GM10266 (cell line): ENCODE measurements around the gene PPY.

Experiments
- DNase-seq: peaks from one replicate; pipeline ENCODE4 v3.0.0; 2012; ENCODE audit errors: extremely low spot score
- TF ChIP-seq, protein P1 (sequence below): IDR thresholded peaks from 2 replicates; pipeline ENCODE4 v1.5.1; 2012; ENCODE audit warnings: mild to moderate bottlenecking, low read depth; ENCODE audit not compliant: control insufficient read depth, insufficient read depth; ENCODE audit errors: missing control alignments

Gene PPY

DNA sequence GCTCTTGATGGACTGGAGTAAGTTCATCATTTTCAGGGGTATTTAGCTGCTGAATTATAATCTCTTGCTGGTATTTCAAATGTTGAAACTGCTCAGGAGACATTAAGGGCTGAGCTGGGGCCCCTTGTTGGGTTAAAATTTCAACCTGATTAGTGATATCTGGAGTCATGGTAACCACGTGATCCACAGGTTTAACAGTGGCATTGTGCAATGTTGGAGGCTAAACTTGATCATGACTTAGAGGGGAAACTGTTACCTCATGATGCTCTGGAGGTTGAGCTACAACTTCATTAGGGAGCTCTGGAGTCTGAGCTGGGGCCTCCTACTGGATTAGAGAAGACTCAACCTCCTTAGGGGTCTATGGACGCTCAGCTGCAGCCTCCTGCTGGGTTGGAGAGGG, 17.7 kb downstream of the PPY start:
- TF ChIP-seq, protein P1, sequence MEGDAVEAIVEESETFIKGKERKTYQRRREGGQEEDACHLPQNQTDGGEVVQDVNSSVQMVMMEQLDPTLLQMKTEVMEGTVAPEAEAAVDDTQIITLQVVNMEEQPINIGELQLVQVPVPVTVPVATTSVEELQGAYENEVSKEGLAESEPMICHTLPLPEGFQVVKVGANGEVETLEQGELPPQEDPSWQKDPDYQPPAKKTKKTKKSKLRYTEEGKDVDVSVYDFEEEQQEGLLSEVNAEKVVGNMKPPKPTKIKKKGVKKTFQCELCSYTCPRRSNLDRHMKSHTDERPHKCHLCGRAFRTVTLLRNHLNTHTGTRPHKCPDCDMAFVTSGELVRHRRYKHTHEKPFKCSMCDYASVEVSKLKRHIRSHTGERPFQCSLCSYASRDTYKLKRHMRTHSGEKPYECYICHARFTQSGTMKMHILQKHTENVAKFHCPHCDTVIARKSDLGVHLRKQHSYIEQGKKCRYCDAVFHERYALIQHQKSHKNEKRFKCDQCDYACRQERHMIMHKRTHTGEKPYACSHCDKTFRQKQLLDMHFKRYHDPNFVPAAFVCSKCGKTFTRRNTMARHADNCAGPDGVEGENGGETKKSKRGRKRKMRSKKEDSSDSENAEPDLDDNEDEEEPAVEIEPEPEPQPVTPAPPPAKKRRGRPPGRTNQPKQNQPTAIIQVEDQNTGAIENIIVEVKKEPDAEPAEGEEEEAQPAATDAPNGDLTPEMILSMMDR: no peak
- DNase-seq: no peak

DNA sequence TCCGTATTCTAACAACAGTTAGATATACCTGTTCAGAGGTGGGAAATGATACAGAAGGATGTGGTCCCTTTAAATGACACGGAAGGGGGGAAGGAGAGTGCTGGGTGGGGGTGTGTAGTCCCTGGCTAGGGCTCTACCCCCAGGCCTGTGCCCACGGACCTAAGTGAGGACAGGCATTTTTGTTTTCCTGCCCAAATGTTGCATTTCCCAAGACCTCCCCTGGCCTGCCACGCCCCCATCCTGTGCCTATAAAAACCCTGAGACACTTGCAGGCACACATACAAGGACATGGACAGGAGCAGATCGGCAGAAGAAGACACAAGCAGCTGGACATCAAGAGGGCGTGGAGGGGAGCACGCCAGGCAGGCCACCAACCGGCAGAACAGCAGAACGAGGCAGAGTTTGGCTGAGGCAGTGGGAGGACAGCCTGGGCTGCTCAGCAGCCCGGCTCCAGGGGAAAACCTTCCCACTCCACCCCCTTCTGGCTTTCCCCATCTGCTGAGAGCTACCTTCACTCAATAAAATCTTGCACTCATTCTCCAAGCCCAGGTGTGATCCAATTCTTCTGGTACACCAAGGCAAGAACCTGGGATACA, 21.7 kb downstream of the PPY start:
- DNase-seq: no peak
- TF ChIP-seq, protein P1: no peak

DNA sequence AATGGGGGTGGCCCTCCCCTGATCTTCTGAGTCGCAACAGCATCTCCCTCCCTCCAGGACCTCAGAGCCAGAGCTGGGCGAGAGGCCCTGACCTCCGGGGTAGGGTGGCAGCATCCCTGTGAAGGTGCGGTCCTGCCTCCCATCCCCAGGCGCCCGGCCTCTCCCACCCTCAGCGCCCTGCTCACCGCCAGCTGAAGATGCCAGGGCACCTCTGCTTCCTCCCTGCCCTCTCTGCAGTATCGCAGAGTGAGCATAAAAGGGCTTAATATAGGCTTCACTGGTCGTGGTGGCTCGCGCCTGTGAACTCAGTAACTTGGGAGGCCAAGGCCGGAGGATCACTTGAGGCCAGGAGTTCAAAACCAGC, 24.3 kb downstream of the PPY start:
- TF ChIP-seq, protein P1: no peak
- DNase-seq: no peak

DNA sequence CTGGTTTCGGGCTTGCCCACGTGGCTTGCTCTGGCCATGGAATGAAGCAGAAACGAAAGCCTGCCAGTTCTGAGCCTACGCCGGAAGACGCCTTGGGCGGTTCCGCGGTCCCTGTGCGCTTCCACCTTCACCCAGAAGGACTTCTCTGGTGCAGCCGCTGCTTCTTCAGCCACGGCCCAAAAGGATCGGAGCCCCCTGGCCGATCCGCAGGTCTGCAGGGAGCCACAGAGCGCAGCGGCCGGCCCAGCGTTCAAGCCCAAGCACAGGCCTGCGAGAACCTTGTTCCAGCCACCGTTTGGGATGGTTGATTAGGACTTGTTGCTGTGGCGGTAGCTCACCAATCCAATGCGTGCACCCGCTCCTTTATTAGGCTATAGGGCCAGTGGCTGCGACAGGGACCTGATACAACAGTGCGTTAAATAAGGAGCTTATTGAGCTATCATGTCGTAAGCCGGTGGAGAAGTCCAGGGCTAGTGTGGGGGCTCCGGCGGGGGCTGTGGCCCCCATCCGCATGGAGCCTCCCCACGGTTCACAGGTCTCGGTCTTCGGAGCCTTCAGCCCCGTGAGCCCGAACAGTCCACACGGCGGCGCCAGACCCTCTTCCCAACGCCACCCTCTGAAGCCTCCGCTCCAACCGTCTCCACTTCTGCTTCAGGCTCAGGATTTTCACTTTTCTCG, 24.8 kb downstream of the PPY start:
- TF ChIP-seq, protein P1: peak; percentile 68
- no peak for DNase-seq

DNA sequence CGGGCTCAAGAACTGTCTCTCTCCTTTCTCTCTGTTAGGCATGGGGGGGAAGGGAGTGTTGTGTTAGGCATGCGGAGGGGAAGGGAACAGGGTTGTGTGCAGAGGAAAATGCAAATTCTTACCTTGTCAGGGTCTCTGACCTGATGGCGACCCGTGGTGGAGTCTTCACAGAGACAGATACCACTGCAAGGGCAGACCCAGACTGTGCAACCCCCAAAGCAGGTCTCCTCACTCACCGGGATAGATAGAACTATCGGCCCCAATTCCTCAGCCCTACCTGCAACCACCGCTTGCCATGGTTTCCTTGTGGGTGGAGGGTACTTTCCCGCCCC, 25.3 kb downstream of the PPY start:
- TF ChIP-seq, protein P1: no peak
- DNase-seq: no peak

DNA sequence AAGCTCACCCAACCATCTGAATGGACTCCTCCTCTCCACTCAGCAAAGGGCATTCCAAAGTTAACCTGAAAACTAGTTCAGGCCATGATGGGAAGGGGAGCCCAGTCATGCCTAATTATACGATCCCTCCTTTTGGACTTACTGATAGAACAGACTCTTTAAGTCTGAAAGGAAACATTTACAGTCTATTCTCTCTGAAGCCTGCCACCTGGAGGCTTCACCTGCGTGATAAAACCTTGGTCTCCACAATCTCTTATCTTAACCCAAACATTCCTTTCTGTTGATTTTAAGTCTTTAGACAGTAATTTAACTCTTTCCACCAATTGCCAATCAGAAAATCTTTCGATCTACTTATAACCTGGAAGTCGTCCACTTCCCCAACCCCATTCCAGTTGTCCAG, 25.9 kb downstream of the PPY start:
- no peak for DNase-seq
- TF ChIP-seq, protein P1: no peak

DNA sequence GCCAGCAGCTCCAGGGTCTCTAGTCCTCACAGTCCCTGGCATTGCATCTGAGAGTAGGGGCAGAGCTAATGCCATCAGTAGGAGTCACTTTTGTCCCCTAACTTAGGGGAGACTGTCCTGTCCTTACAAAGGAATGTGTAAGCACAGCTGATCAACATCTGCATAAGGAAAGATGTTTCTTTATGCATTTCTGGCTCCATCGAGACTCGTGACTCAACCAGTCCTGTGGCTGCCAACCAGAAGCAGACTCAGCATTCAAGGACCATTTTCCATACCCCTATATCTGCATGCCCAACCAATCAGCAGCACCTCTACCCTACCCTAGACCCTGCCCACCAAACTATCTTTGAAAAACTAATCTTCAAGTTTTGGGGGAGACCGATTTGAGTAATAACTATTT, 26.7 kb downstream of the PPY start:
- TF ChIP-seq, protein P1: no peak
- DNase-seq: no peak
